A673 (cell line): ENCODE results near the gene ERMAP.

Experiments
- CTCF ChIP-seq: fragments of 300-800, 200-600 bp; sonication (generic); conservative IDR thresholded peaks from 2 replicates; pipeline ENCODE4 v1.5.1; 2017; ENCODE audit warnings: low read depth, mild to moderate bottlenecking, antibody characterized with exemption, low read length, moderate library complexity, mixed read lengths
- EZH2 ChIP-seq: fragments of 200-600 bp; sonication (generic); IDR thresholded peaks from 2 replicates; pipeline ENCODE4 v1.6.1; 2017; ENCODE audit warnings: borderline replicate concordance, low read depth, mild to moderate bottlenecking, mixed read lengths, antibody characterized with exemption, low read length; ENCODE audit not compliant: poor library complexity, severe bottlenecking

GRCh38 chr1:42788021-42788420, 28.9 kb upstream of the ERMAP start:
- no peak for TF ChIP-seq CTCF
- TF ChIP-seq EZH2, result no peak
